Loucy (cell line): ENCODE measurements around the gene KDM6A.
"Not testable (repeated sequence)": the region's sequence is repeated elsewhere in the genome, so short reads cannot be mapped to it uniquely, and the experiment has no call there.

Source experiments
- CTCF ChIP-seq: fragments of 200-600 bp; sonication (generic); conservative IDR thresholded peaks from 2 replicates; pipeline ENCODE4 v1.5.1; 2014; ENCODE audit warnings: mild to moderate bottlenecking, antibody characterized with exemption, low read length
- EZH2phosphoT487 ChIP-seq: fragments of 200-600 bp; IDR thresholded peaks from 2 replicates; pipeline ENCODE4 v1.6.1; 2018; ENCODE audit warnings: antibody characterized with exemption, mild to moderate bottlenecking, moderate library complexity, borderline replicate concordance

GRCh38 chrX:44850891-44851290, 22.1 kb upstream of the KDM6A start:
- not testable (repeated sequence) for TF ChIP-seq CTCF, EZH2phosphoT487
